ENCODE data around the gene PLD1.

- TF ChIP-seq, protein P1, sequence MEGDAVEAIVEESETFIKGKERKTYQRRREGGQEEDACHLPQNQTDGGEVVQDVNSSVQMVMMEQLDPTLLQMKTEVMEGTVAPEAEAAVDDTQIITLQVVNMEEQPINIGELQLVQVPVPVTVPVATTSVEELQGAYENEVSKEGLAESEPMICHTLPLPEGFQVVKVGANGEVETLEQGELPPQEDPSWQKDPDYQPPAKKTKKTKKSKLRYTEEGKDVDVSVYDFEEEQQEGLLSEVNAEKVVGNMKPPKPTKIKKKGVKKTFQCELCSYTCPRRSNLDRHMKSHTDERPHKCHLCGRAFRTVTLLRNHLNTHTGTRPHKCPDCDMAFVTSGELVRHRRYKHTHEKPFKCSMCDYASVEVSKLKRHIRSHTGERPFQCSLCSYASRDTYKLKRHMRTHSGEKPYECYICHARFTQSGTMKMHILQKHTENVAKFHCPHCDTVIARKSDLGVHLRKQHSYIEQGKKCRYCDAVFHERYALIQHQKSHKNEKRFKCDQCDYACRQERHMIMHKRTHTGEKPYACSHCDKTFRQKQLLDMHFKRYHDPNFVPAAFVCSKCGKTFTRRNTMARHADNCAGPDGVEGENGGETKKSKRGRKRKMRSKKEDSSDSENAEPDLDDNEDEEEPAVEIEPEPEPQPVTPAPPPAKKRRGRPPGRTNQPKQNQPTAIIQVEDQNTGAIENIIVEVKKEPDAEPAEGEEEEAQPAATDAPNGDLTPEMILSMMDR (IDR thresholded peaks at IDR 0.05), result no peak
- no peak for TF ChIP-seq EP300 (IDR thresholded peaks at IDR 0.05; ENCODE audit: low read depth)
- no peak for TF ChIP-seq POLR2A (IDR thresholded peaks at IDR 0.05)
- TF ChIP-seq POLR2AphosphoS5 (IDR thresholded peaks at IDR 0.05), result no peak
Measured at GRCh38 chr3:171680726-171681411, 129.4 kb downstream of the PLD1 start.

Measured in transverse colon (tissue), 4 donors.